Activated CD4-positive, alpha-beta memory T cell treated with anti-CD3 and anti-CD28 coated beads, Interleukin-2, amount 10 ng/mL, durations not matched to agents 7 days and 5 days (primary cell): Measurements from ENCODE around the gene NFKBIE. TPM values are rescaled to one million over a fixed set of nuclear protein-coding genes. Genes with fewer than 3 reads are reported as not detected.

Experiments
- CTCF ChIA-PET: fragments of 350-600 bp; sonication (Branson Sonifier 250); formaldehyde crosslinking; loops from one replicate; lab custom pipeline; 2021; ENCODE audit warnings: antibody characterized with exemption, inconsistent platforms; lab: Charles Lee
- POLR2A ChIA-PET: fragments of 350-600 bp; sonication (Branson Sonifier 250); formaldehyde crosslinking; loops from one replicate; lab custom pipeline; 2021; ENCODE audit warnings: antibody characterized with exemption; lab: Charles Lee
- DNase-seq: peaks from one replicate; pipeline ENCODE4 v3.0.0-alpha.2; 2020
- H3K27ac Mint-ChIP-seq: one replicate; pipeline ENCODE4 v1.8.0; 2021; ENCODE audit warnings: mild to moderate bottlenecking, mixed read lengths
- H3K27me3 Mint-ChIP-seq: one replicate; pipeline ENCODE4 v1.8.0; 2021; ENCODE audit warnings: mixed read lengths
- H3K36me3 Mint-ChIP-seq: one replicate; pipeline ENCODE4 v1.8.0; 2021; ENCODE audit warnings: low read depth, mixed read lengths
- H3K4me1 Mint-ChIP-seq: one replicate; pipeline ENCODE4 v1.8.0; 2021; ENCODE audit warnings: mixed read lengths
- H3K4me3 Mint-ChIP-seq: one replicate; pipeline ENCODE4 v1.8.0; 2021; ENCODE audit warnings: mild to moderate bottlenecking, mixed read lengths
- H3K9me3 Mint-ChIP-seq: one replicate; pipeline ENCODE4 v1.8.0; 2021; ENCODE audit warnings: mixed read lengths
- total RNA-seq, 2 experiments: library from RNA; stranded (reverse); gene quantifications; one replicate each; pipeline ENCODE4 v1.2.3, GENCODE V29; 2021

Gene NFKBIE
- total RNA-seq, 2 experiments from 2014 or later = 20.8 to 21.7 TPM

DNA sequence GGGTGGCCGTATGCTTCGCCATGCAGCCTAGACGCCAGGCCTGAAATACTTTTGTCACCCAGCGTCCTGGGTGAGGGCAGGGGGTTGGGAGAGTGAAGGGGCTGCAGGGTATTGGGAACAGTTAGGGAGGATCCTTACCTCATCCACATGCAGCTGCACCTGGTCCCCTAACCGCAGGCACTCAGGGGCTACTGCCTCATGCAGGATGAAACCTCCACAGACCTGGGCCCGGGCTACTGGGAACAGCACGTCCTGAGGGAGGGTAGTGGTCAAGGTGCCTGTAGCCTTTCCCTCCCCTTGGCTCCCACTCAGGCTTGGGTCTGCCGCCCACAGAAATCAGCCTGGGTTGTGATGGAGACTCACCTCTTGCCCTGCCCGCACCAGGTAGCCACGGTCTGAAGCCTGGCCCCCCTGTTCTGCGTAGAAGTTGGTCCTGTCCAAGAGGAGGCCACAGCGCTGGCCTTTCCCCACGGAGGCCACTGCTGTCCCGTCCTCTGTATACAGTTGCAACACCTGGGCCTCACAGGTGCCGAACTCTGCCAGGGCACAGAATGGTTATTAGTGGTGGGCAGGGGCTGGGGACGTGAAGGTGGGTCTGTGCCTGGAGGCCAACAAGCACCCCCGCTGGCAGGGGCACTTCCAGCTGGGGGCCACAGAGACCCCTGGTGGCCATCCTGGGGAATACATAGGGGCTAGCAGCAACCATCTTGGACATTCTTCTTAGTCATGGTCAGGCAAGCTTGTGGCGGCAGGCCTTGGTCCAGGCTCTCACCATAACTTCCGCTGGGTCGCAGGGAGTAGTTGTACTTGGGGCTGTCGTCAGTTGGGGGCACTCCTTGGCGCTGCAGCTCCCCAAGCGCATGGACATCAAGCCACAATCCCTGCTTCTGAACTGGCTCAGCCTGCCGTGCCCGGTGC lies 39.2 kb upstream of the NFKBIE start:
- CTCF ChIA-PET = interaction anchor here (0.8 to 4.1 kb wide), 14 partner anchors 8 to 80 kb away, joined by 3 to 36 read pairs (median 4); partner anchors contain the start of gene AARS2
- POLR2A ChIA-PET = interaction anchor here (1.4 to 2.8 kb wide), 3 partner anchors 8 to 48 kb away, joined by 6 to 12 read pairs (median 6); partner anchors contain the start of genes AARS2 and SLC35B2
- H3K27me3 Mint-ChIP-seq = no peaks in the 10 kb centered on the region

DNA sequence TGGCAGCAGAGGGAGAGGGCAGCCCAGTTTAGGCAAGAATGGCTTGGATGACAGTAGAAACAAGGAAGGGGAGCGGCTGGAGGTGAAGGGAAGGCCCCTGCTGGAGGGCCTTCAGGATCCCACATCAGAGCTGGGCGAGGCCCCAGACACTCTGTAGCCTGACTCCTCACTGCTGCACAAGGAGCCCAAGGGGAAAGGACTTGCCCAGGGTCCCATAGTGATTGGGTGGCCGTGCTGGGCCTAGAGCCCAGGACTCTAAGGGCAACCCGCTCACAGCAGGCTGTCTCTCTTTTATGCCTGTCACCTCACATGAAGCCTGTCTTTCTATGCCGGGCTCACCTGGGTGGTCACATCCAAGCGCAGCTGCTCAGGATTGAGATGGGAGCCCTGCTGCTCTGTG lies 38.5 kb upstream of the NFKBIE start:
- Mint-ChIP-seq H3K4me3 (no peak overlapping the region), H3K36me3 (peaks cover 38% of the 10 kb centered on the region), H3K27ac (no peak overlapping the region), H3K9me3 (no peaks in the 10 kb centered on the region), H3K4me1 (peaks cover 2% of the 10 kb centered on the region), H3K27me3 (peaks cover 4% of the 10 kb centered on the region)
- ChIA-PET CTCF (interaction anchor here (0.5 to 4.1 kb wide), 6 partner anchors 8 to 39 kb away, joined by 3 to 36 read pairs (median 4); partner anchors contain the start of gene AARS2), POLR2A (interaction anchor here (0.8 to 2.8 kb wide), 3 partner anchors 9 to 47 kb away, joined by 3 to 12 read pairs (median 6); partner anchors contain the start of genes AARS2 and SLC35B2)
- DNase-seq = no peak

More for the DNA sequence above, 39.2 kb upstream of the NFKBIE start:
- H3K27ac Mint-ChIP-seq = no peak overlapping the region
- H3K4me3 Mint-ChIP-seq = no peak overlapping the region
- peak; percentile 41 for DNase-seq
- no peaks in the 10 kb centered on the region for H3K9me3 Mint-ChIP-seq
- H3K36me3 Mint-ChIP-seq = peaks cover 35% of the 10 kb centered on the region
- no peaks in the 10 kb centered on the region for H3K4me1 Mint-ChIP-seq

DNA sequence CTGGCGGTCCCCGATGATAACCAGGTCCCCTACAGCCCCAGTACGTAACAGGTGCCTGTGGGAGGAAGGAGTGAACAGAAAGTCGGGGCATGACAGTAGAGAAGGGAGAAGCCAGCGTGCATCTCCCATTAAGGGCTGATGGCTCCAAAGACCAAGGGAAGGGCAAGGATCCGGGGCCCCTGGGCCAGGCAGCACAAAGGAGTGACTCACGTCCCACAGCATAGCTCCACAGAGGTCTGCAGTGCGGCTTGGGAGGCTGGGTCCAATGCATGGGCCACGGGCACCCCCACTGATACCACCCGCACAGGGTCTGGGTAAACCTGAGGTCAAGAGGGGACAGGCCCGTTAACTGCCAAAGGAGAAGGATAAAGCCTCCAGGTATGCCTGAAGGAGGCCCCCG lies 37.5 kb upstream of the NFKBIE start:
- peaks cover 38% of the 10 kb centered on the region for H3K36me3 Mint-ChIP-seq
- DNase-seq = no peak
- H3K27me3 Mint-ChIP-seq = peaks cover 12% of the 10 kb centered on the region
- no peaks in the 10 kb centered on the region for H3K9me3 Mint-ChIP-seq
- ChIA-PET CTCF (interaction anchor here (1.1 to 4.1 kb wide), 4 partner anchors 9 to 36 kb away, joined by 3 to 36 read pairs (median 8); partner anchors contain the start of gene AARS2), POLR2A (interaction anchor here (2.8 kb wide), 1 partner anchor 10 kb away, joined by 12 read pairs; the partner anchor contains the start of gene AARS2)
- peaks cover 3% of the 10 kb centered on the region for H3K4me1 Mint-ChIP-seq
- H3K4me3 Mint-ChIP-seq = no peak overlapping the region
- H3K27ac Mint-ChIP-seq = no peak overlapping the region

DNA sequence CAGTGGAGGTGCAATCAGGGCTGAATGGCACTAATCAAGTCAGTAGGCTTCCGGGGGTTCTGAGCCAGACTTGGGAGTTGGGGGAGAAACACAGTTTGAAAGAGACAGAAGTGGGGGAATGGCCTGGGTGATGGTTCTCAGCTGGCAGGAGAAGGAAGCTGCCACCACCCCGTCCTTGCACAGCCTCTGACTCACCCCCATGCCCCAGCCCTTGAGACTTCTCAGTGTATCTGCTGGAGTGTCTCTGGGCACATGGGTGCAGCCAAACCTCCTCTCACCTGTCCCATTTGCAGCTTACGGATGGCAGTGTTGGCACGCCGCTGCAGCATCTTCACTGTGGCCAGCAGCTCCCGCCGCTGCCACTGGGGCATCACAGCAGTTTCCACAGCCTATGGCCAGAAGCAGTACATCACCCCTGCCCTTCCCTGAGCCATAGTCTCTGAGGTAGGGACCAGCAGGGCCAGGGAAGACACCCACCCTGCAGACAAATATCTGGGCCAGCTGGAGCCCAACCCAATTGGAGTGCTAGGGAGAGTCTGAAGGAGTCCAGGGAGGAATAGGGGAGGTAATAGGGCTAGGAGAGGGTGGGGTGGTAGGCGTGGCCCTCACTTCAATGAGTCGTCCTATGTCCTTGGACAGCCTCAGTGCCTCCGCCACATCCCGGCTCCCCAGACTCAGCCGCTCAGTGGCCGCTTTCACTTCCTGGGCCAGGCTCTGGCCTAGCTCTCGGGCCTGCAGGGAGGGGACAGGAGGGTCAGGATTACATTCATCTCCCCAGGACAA lies 36.6 kb upstream of the NFKBIE start:
- no peaks in the 10 kb centered on the region for H3K9me3 Mint-ChIP-seq
- POLR2A ChIA-PET = interaction anchor here (1.0 to 1.9 kb wide), 2 partner anchors 10 to 11 kb away, joined by 3 to 5 read pairs; partner anchors contain the start of gene AARS2
- no peak overlapping the region for H3K27ac Mint-ChIP-seq
- H3K4me1 Mint-ChIP-seq = peaks cover 6% of the 10 kb centered on the region
- peaks cover 17% of the 10 kb centered on the region for H3K27me3 Mint-ChIP-seq
- no peak for DNase-seq
- CTCF ChIA-PET = interaction anchor here (3.6 kb wide), 1 partner anchor 10 kb away, joined by 14 read pairs; the partner anchor contains the start of gene AARS2
- peaks cover 38% of the 10 kb centered on the region for H3K36me3 Mint-ChIP-seq
- no peak overlapping the region for H3K4me3 Mint-ChIP-seq

DNA sequence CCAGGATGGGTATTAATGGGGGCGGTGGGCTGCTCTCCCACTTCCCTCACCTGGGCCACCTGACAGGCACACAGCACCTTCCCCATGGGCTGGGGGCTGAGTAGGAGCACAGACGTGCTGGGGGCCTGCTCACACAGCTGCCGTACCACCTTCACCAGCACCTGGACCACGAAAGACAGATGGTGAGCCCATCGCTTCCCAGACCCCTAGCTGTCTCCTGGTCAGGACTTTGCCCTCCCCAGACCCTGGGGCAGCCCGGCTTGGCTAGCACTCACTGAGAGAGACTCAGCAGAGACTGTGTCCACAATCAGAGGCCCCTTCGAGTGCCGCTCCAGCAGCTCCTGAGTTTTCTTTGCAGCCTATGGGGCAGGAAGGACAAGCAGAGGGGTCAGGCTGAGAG lies 35.8 kb upstream of the NFKBIE start:
- ChIA-PET CTCF (no interaction called here), POLR2A (interaction anchor here (1.9 kb wide), 1 partner anchor 9 kb away, joined by 5 read pairs; no protein-coding TSS in a partner anchor)
- Mint-ChIP-seq H3K4me3 (no peak overlapping the region), H3K27me3 (peaks cover 25% of the 10 kb centered on the region), H3K27ac (no peak overlapping the region), H3K36me3 (peaks cover 38% of the 10 kb centered on the region), H3K9me3 (no peaks in the 10 kb centered on the region), H3K4me1 (peaks cover 6% of the 10 kb centered on the region)
- DNase-seq = no peak

DNA sequence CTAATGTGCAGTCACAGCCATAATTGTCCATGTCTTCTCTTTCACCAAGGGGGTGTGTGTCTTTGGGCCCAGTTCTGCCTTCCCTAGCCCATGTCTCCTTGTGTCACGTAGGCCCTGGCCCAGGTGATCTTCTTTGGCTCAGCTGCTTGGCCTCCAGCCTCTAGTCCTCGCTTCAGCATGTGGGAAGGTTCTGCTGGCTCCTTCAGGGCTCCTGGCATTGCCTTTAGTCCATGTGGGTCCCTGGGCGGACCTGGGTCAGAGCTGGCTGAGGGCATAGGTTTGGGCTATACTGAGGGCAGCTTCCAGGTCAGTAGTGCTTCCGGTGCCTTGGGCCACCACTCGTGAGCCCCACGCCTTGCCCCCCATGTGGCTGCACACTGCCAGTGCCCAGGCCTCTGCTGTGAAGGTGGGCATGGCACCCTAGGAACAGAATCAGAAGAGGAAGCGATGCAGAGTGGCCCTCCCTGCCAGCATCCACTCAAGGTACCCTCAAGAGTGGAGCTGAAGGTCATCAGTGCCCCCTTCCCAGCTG lies 35.0 kb upstream of the NFKBIE start:
- no peak for DNase-seq
- Mint-ChIP-seq H3K36me3 (peaks cover 32% of the 10 kb centered on the region), H3K9me3 (no peaks in the 10 kb centered on the region), H3K27ac (no peak overlapping the region), H3K27me3 (peaks cover 30% of the 10 kb centered on the region), H3K4me3 (no peak overlapping the region), H3K4me1 (peaks cover 6% of the 10 kb centered on the region)
- ChIA-PET CTCF (interaction anchor here (2.4 kb wide), 1 partner anchor 32 kb away, joined by 14 read pairs; no protein-coding TSS in a partner anchor), POLR2A (interaction anchor here (1.9 kb wide), 1 partner anchor 8 kb away, joined by 5 read pairs; no protein-coding TSS in a partner anchor)

DNA sequence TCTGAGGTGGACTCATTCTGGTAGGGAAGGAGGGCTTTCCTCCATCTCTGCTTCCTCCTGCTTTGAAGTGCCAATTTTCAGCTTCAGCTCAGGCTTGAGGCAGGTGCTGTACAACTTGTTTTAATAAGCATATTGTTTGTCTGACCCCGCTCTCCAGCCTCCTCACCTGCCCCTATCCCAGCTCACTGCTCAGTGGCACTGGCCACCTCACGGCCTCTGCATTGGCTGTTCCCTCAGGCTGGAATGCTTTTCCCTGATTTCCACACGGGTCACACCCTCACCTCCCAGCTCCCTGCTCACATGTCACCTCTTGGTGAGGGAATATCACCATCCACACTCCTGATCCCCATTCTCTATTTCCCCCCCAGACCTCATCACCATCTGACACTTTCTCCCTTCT lies 33.5 kb upstream of the NFKBIE start:
- H3K36me3 Mint-ChIP-seq = peaks cover 30% of the 10 kb centered on the region
- no peak overlapping the region for H3K27ac Mint-ChIP-seq
- peaks cover 6% of the 10 kb centered on the region for H3K4me1 Mint-ChIP-seq
- no peak overlapping the region for H3K4me3 Mint-ChIP-seq
- ChIA-PET CTCF (interaction anchor here (0.9 to 2.4 kb wide), 4 partner anchors 8 to 30 kb away, joined by 3 to 14 read pairs (median 4); partner anchors contain the start of gene AARS2), POLR2A (interaction anchor here (0.6 to 1.3 kb wide), 3 partner anchors 12 to 85 kb away, joined by 3 to 5 read pairs (median 4); partner anchors contain the start of gene HSP90AB1)
- no peaks in the 10 kb centered on the region for H3K9me3 Mint-ChIP-seq
- DNase-seq = no peak
- peaks cover 37% of the 10 kb centered on the region for H3K27me3 Mint-ChIP-seq

DNA sequence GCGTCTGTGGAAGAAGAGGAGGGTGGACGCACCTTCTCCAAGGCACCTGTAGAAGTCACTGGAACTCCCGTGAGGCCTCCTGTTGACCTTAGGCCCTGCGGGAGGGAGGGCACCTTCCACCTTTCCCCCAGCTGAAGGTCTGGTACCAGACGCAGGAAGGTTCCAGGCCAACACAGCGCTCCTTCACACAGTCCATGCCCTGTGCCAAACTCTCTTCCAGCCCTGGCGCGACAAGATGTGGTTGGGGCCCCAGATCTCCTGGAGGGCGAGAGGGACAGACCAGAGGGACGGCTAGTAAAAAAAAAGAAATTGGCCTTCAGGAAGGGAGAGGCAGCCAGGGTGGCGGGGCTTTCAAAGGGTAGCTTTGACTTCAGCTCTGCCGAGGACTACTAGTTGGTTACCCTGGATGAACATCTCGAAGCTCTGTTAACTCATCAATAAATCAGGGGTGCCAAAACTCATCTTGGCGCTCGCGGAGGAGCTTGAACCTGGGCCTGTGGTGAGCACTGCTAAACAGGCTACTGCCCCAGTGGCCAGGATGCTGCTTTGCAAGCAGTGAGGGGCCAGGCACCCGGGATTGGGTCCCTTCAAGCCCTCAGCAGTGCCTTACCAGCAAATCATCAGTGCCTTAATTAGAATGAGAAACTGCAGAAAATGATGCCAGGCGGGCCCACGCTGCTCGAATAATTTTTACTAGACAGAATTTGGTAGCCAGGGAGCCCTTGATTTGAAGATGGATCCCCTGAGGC lies 32.9 kb upstream of the NFKBIE start:
- Mint-ChIP-seq H3K36me3 (peaks cover 25% of the 10 kb centered on the region), H3K27me3 (peaks cover 39% of the 10 kb centered on the region), H3K4me1 (peaks cover 6% of the 10 kb centered on the region), H3K4me3 (no peak overlapping the region), H3K9me3 (no peaks in the 10 kb centered on the region), H3K27ac (no peak overlapping the region)
- DNase-seq = no peak
- POLR2A ChIA-PET = interaction anchor here (1.3 kb wide), 1 partner anchor 51 kb away, joined by 4 read pairs; the partner anchor contains the start of gene HSP90AB1
- CTCF ChIA-PET = interaction anchor here (0.9 to 2.4 kb wide), 4 partner anchors 8 to 30 kb away, joined by 3 to 14 read pairs (median 4); partner anchors contain the start of gene AARS2

DNA sequence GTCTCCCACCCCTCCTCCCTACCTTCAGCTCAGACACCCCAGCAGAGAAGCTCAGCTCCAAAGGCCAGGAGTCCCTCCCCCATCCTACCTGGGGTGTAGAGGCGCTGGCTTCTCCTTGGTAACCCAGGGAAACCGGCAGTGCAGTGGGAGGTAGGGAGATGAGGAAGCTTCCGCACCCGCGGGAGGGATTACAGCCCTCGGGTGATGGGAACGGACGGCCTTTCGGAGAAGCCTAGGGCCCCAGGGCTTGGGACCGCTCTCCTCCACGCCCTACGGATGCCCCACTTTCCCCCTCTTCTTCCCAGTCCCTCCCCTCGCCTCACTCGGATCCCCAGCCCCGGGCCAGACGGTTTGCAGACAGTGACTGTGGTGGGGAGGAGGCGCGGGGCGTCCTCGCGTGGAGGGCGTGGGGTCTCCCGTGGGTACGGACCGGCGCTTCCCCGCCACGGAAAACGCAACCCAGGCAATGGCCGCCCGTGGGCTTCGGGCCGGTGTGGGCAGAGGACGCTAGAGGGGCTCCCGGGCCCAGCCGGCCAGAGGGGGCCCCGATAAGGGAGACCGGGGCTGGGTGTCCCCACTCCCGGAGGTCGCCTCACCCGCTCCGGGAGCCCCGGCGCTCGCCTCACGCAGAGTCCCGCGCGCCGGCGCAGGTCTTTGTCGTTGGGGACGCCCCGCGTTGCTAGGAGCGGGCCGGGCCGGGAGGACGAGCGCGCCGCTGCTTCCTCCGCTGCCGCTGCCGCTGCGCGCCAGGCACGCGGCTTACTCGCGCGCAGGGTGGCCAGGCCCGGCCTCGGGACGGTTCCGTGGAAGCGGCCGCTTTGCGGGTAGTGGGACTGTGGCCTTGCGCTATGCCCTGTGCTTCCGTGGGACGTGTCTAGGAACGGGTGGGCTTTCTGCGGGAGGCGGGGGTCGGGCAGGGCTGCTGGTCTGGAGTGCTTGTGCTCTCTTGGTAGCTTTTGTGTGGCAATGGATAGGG lies 32.0 kb upstream of the NFKBIE start:
- ChIA-PET CTCF (interaction anchor here (1.6 to 2.3 kb wide), 2 partner anchors 12 to 15 kb away, joined by 3 to 5 read pairs; partner anchors contain the start of gene AARS2), POLR2A (interaction anchor here (0.9 to 2.8 kb wide), 3 partner anchors 10 to 50 kb away, joined by 4 to 13 read pairs (median 5); partner anchors contain the start of genes AARS2 and HSP90AB1)
- Mint-ChIP-seq H3K9me3 (no peaks in the 10 kb centered on the region), H3K36me3 (peaks cover 22% of the 10 kb centered on the region), H3K27me3 (peaks cover 42% of the 10 kb centered on the region), H3K4me1 (peaks cover 6% of the 10 kb centered on the region), H3K4me3 (peak overlapping the region; percentile 4), H3K27ac (no peak overlapping the region)
- peak; percentile 51 for DNase-seq
